Ishikawa (cell line): ENCODE measurements around the gene EPHA2.

Source experiments
- CEBPB ChIP-seq: IDR thresholded peaks from 2 replicates; pipeline ENCODE4 v1.6.1; 2012
- CREB1 ChIP-seq: IDR thresholded peaks from 2 replicates; pipeline ENCODE4 v1.6.1; 2012; ENCODE audit warnings: low read depth
- EGR1 ChIP-seq: IDR thresholded peaks from 2 replicates; pipeline ENCODE4 v1.6.1; 2012
- EP300 ChIP-seq: IDR thresholded peaks from 2 replicates; pipeline ENCODE4 v1.6.1; 2012; ENCODE audit warnings: borderline replicate concordance
- FOXM1 ChIP-seq: IDR thresholded peaks from 2 replicates; pipeline ENCODE4 v1.6.1; 2012; ENCODE audit warnings: low read depth, borderline replicate concordance
- NFIC ChIP-seq: IDR thresholded peaks from 2 replicates; pipeline ENCODE4 v1.6.1; 2012
- RAD21 ChIP-seq: IDR thresholded peaks from 2 replicates; pipeline ENCODE4 v1.6.1; 2012; ENCODE audit warnings: low read depth
- TAF1 ChIP-seq: IDR thresholded peaks from 2 replicates; pipeline ENCODE4 v1.6.1; 2012; ENCODE audit warnings: low read depth, mild to moderate bottlenecking
- TEAD4 ChIP-seq: IDR thresholded peaks from 2 replicates; pipeline ENCODE4 v1.6.1; 2012
- YY1 ChIP-seq: IDR thresholded peaks from 2 replicates; pipeline ENCODE4 v1.6.1; 2012; ENCODE audit warnings: low read depth
- ZBTB7A ChIP-seq: IDR thresholded peaks from 2 replicates; pipeline ENCODE4 v1.6.1; 2012; ENCODE audit warnings: low read depth
- TF ChIP-seq, protein P1 (sequence below): IDR thresholded peaks from 2 replicates; pipeline ENCODE4 v1.6.1; 2012
- TF ChIP-seq, protein P2 (sequence below): IDR thresholded peaks from 2 replicates; pipeline ENCODE4 v1.6.1; 2012; ENCODE audit warnings: low read depth, mild to moderate bottlenecking
- TF ChIP-seq, protein P3 (sequence below): IDR thresholded peaks from 2 replicates; pipeline ENCODE4 v1.6.1; 2012

EPHA2 gene

DNA sequence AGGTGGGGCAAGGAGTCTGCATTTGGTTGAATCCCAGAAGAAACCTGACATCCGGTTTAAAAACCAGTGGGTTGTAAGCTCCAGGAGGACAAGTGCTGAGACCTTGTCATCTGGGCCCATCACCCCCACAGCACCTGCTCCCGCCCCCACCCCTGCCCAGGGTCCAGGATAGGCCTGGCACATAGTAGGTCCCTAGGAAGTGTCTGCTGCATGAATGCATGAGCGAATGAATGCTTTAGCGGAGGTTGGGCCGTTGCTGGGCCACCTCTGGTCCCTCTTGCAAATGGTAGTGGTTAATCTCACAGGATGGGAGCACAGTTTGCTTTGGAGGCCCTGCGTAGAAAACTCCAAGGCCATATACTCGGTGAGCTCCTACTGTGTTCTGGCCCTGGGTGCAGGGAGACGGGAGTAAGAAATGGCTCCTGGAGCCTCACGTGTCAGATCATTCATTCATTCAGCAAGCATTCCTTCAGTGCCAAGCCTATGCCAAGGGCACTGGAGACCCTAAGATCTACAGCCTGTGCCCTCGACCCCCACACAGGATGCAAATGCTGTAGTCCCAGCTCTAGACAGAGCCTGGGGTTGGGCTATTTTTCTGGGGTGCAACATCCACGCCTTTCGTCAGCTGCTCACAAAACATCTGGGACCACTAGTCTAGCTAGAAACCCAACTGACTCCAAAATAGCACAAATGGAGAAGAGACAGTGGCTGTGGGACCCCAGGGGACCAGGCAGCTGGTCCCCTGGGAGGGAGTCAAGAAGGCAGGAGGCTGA, 28.9 kb downstream of the EPHA2 start:
- TF ChIP-seq, protein P1, sequence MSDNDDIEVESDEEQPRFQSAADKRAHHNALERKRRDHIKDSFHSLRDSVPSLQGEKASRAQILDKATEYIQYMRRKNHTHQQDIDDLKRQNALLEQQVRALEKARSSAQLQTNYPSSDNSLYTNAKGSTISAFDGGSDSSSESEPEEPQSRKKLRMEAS: no peak
- TF ChIP-seq ZBTB7A (no peak), FOXM1 (no peak), EP300 (no peak), RAD21 (no peak), TAF1 (no peak), EGR1 (no peak), YY1 (no peak)
- TF ChIP-seq, protein P2, sequence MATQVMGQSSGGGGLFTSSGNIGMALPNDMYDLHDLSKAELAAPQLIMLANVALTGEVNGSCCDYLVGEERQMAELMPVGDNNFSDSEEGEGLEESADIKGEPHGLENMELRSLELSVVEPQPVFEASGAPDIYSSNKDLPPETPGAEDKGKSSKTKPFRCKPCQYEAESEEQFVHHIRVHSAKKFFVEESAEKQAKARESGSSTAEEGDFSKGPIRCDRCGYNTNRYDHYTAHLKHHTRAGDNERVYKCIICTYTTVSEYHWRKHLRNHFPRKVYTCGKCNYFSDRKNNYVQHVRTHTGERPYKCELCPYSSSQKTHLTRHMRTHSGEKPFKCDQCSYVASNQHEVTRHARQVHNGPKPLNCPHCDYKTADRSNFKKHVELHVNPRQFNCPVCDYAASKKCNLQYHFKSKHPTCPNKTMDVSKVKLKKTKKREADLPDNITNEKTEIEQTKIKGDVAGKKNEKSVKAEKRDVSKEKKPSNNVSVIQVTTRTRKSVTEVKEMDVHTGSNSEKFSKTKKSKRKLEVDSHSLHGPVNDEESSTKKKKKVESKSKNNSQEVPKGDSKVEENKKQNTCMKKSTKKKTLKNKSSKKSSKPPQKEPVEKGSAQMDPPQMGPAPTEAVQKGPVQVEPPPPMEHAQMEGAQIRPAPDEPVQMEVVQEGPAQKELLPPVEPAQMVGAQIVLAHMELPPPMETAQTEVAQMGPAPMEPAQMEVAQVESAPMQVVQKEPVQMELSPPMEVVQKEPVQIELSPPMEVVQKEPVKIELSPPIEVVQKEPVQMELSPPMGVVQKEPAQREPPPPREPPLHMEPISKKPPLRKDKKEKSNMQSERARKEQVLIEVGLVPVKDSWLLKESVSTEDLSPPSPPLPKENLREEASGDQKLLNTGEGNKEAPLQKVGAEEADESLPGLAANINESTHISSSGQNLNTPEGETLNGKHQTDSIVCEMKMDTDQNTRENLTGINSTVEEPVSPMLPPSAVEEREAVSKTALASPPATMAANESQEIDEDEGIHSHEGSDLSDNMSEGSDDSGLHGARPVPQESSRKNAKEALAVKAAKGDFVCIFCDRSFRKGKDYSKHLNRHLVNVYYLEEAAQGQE: no peak
- TF ChIP-seq, protein P3, sequence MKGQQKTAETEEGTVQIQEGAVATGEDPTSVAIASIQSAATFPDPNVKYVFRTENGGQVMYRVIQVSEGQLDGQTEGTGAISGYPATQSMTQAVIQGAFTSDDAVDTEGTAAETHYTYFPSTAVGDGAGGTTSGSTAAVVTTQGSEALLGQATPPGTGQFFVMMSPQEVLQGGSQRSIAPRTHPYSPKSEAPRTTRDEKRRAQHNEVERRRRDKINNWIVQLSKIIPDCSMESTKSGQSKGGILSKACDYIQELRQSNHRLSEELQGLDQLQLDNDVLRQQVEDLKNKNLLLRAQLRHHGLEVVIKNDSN: no peak

DNA sequence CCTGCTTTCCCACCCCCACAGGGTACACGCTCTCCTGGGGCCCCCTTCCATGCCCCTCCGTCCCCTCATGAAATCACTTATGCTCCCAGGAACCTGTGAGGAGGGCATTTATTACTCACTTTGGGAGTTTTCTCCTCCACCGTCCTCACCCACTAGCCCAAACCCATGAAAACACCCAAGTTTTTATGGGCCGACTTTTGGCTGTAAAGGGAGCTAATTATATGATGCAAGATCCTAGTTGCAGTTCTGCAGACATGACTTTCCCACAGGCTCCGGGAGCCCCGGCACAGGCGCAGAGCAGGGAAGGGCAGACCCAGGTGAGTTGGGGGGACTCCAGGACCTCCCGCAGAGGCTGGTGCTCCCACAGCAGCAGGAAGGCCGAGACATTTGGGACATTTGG, 29.7 kb downstream of the EPHA2 start:
- TF ChIP-seq TAF1 (no peak), RAD21 (no peak), CREB1 (no peak), CEBPB (no peak), TEAD4 (no peak), ZBTB7A (no peak), EGR1 (no peak)
- TF ChIP-seq, protein P1: no peak

DNA sequence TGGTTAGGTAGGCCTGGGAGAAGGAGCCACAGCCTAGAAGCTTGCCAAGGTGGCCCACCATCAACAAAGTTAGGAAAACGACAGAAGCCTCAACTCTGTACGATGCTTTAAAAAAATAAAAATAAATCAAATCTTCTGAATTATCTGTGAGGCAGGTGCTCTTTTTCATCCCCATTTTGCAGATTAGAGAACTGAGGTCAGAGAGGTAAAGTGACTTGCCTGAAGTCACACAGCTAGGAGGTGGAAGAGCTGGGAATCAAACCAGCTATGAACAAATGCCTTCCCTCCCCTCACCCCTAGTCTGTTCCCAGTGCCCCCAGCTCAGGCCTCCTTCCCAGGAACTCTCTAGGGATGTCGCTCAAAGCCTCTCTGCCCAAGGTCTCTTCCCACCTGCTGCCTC, 30.4 kb downstream of the EPHA2 start:
- TF ChIP-seq FOXM1: no peak
- TF ChIP-seq, protein P1: no peak
- TF ChIP-seq EGR1: no peak
- no peak for TF ChIP-seq CEBPB
- TF ChIP-seq RAD21: no peak
- TF ChIP-seq CREB1: no peak
- TF ChIP-seq, protein P2: no peak
- TF ChIP-seq EP300: no peak
- no peak for TF ChIP-seq TAF1

DNA sequence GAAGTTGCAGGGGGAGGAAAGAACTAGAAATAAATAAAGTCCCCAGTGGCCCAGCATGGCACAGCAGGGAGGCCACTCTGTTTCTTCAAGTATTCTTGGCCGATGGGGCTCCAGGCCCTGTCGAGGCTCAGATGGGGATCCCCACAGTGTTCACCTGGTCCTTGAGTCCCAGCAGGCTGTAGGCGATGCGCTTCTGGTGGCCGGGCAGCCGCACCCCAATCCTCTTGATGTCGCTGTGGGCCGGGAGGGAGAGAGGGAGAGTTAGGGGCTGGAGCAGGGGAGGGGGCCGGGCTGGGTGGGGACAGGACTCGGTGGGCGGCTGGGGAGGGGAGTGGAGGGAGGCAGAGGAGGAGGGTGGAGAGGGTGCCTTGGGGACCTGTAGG, 30.8 kb downstream of the EPHA2 start:
- TF ChIP-seq ZBTB7A: no peak

DNA sequence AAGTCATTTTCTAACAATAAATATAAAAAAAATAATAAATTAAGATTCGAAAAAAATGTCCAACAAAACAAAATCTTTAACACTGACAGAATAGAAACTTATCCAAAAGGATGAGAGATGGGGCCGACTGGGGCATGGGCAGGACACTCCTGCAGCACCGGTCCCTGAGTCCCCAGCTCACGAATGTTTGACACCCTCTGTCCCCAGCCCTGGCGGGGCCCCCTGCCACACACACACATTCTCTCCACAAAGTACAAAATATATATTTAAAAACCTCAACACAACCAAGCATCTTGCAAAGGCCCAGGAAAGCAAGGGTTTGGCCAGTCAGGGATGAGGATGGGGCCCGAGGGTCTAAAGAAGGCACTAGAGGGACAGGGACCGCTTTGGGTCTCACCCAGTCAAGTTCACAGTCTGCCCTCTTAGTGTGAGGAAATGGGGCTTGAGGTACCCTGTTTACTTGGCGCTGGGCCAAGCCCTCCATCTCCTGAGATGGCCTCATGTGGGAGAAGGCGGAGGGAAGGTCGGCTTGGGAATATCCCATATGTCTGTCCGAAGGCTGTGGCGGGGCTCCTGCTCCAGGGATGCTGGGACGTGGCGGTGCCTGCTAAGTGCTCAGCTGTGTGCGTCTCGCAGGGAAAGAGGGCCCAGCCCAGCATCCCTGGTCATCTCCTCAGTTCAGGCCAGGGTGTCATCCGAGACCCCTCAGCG, 31.3 kb downstream of the EPHA2 start:
- no peak for TF ChIP-seq FOXM1
- TF ChIP-seq TAF1: no peak
- TF ChIP-seq NFIC: peak; percentile 58; the same call in 1 of the 2 replicates
- TF ChIP-seq EGR1: no peak
- TF ChIP-seq TEAD4: no peak
- no peak for TF ChIP-seq ZBTB7A

DNA sequence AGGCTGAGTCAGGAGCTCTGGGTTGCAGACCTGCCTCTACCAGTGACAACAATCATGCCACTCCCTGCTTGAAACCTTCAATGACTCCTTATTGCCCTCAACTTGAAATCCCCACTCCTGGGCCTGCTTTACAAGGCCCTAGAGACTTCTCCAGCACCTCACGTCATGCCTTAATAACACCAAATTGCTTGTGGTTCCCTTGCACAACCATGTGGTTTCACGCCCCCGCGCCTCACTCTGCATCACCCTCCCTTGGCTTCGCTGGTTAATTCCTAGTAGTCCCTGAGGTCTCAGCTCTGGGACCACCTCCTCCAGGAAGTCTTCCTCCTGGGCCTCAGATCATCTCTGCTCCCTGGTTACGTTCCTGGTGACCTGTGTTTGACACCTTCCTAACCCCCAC, 33.0 kb downstream of the EPHA2 start:
- peak; percentile 32; the same call in 1 of the 2 replicates for TF ChIP-seq EGR1
- TF ChIP-seq NFIC: no peak

DNA sequence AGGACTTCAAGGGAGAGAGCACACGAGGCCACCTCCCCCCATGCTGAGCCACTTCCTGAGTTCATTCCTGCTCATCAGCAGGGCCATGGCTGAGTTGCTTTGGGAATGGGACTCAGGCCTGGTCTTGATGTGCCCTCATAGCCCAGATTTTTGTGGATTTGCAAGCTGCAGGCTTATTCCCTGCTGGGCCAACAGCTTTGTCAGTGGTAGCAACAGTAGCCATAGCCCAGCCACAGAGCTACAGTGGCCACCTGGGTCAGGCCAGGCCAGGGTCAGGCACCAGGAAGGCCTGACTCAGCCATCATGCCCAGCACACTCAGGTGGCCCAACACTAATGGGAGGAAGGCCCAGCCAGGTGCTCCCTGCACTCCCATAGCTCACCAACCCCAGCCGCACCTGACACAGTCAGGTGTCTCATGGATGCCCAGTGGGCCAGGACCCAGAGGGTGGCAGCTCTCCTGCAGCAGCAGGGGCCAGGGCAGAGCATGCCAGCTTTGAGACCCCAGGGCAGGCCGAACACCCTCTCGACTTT, 33.5 kb downstream of the EPHA2 start:
- TF ChIP-seq, protein P1: 0 out of 2 replicates have a peak, but pooled peaks have one; percentile 10
- no peak for TF ChIP-seq YY1
- TF ChIP-seq CREB1: no peak
